HEK293 (cell line): ENCODE results near the gene TWIST2.

Source experiments
- CTCF ChIA-PET: fragments of 350-600 bp; formaldehyde crosslinking; extraction: SDS; loops from one replicate; lab custom pipeline; 2021; ENCODE audit warnings: antibody characterized with exemption; lab: Yijun Ruan, JAX
- POLR2A ChIA-PET: fragments of 300-600 bp; formaldehyde crosslinking; extraction: SDS; loops from one replicate; lab custom pipeline; 2020; ENCODE audit warnings: antibody characterized with exemption, inconsistent platforms; lab: Yijun Ruan, JAX
- H3K27ac ChIP-seq: fragments of 200-500 bp; sonication (Bioruptor generic); 2 replicates; pipeline ENCODE4 v1.5.1; 2014; ENCODE audit warnings: low read depth, low read length, control low read depth, inconsistent platforms; ENCODE audit errors: extremely low read depth
- H3K36me3 ChIP-seq, 2 experiments: fragments of 200-500 bp in 1 of 2; sonication (Bioruptor generic) in 1 of 2; 1 replicate in 1 of 2; 2 replicates in 1 of 2; pipeline ENCODE4 v1.5.1; 2014 to 2017; ENCODE audit warnings: inconsistent platforms in 2 of 2, low read length in 2 of 2; ENCODE audit not compliant: control insufficient read depth in 2 of 2, insufficient read depth in 1 of 2
- H3K4me1 ChIP-seq: fragments of 200-500 bp; sonication (Bioruptor generic); 2 replicates; pipeline ENCODE4 v1.5.1; 2014; ENCODE audit warnings: mild to moderate bottlenecking, low read length, inconsistent platforms; ENCODE audit not compliant: control insufficient read depth, insufficient read depth
- H3K4me3 ChIP-seq: 2 replicates; pipeline ENCODE4 v1.5.1; 2011; ENCODE audit warnings: low read depth, mild to moderate bottlenecking, control low read depth, low read length, moderate library complexity
- H3K9me3 ChIP-seq: fragments of 200-500 bp; sonication (Bioruptor generic); 2 replicates; pipeline ENCODE4 v1.5.1; 2014; ENCODE audit warnings: low read depth, low read length, inconsistent platforms; ENCODE audit not compliant: control insufficient read depth, insufficient read depth
- BCL11B ChIP-seq: fragments of 450-650 bp; formaldehyde crosslinking; IDR thresholded peaks from 2 replicates; pipeline ENCODE4 v1.5.1; 2016; ENCODE audit warnings: low read depth, missing biosample characterization, missing genetic modification characterization
- FEZF1 ChIP-seq: fragments of 450-650 bp; formaldehyde crosslinking; IDR thresholded peaks from 2 replicates; pipeline ENCODE4 v1.5.1; 2016; ENCODE audit warnings: missing biosample characterization, missing genetic modification characterization
- KLF1 ChIP-seq: fragments of 450-650 bp; formaldehyde crosslinking; IDR thresholded peaks from 2 replicates; pipeline ENCODE4 v1.5.1; 2016; ENCODE audit warnings: missing biosample characterization, missing genetic modification characterization
- KLF17 ChIP-seq: fragments of 450-650 bp; formaldehyde crosslinking; IDR thresholded peaks from 2 replicates; pipeline ENCODE4 v1.5.1; 2016; ENCODE audit warnings: missing biosample characterization, missing genetic modification characterization
- OSR2 ChIP-seq: fragments of 450-650 bp; formaldehyde crosslinking; IDR thresholded peaks from 2 replicates; pipeline ENCODE4 v1.5.1; 2016; ENCODE audit warnings: missing biosample characterization, missing genetic modification characterization
- PATZ1 ChIP-seq: fragments of 450-650 bp; formaldehyde crosslinking; IDR thresholded peaks from 2 replicates; pipeline ENCODE4 v1.5.1; 2016; ENCODE audit warnings: missing biosample characterization, missing genetic modification characterization
- TSHZ1 ChIP-seq: fragments of 450-650 bp; formaldehyde crosslinking; IDR thresholded peaks from 2 replicates; pipeline ENCODE4 v1.5.1; 2016; ENCODE audit warnings: missing biosample characterization, missing genetic modification characterization, borderline replicate concordance
- ZBTB8A ChIP-seq: fragments of 450-650 bp; formaldehyde crosslinking; IDR thresholded peaks from 2 replicates; pipeline ENCODE4 v1.5.1; 2016; ENCODE audit warnings: missing biosample characterization, missing genetic modification characterization
- ZFP3 ChIP-seq: fragments of 450-650 bp; formaldehyde crosslinking; IDR thresholded peaks from 2 replicates; pipeline ENCODE4 v1.5.1; 2016; ENCODE audit warnings: low read depth, missing biosample characterization, missing genetic modification characterization
- ZFP41 ChIP-seq: fragments of 450-650 bp; formaldehyde crosslinking; IDR thresholded peaks from 2 replicates; pipeline ENCODE4 v1.5.1; 2016; ENCODE audit warnings: missing biosample characterization, missing genetic modification characterization, borderline replicate concordance
- ZNF114 ChIP-seq: fragments of 450-650 bp; formaldehyde crosslinking; IDR thresholded peaks from 2 replicates; pipeline ENCODE4 v1.5.0; 2017; ENCODE audit warnings: missing biosample characterization, missing genetic modification characterization
- ZNF133 ChIP-seq: fragments of 450-650 bp; formaldehyde crosslinking; IDR thresholded peaks from 2 replicates; pipeline ENCODE4 v1.5.1; 2016; ENCODE audit warnings: missing biosample characterization, missing genetic modification characterization
- ZNF174 ChIP-seq: fragments of 450-650 bp; formaldehyde crosslinking; IDR thresholded peaks from 2 replicates; pipeline ENCODE4 v1.5.0; 2017; ENCODE audit warnings: missing biosample characterization, mild to moderate bottlenecking, missing genetic modification characterization
- ZNF184 ChIP-seq: fragments of 450-650 bp; IDR thresholded peaks from 2 replicates; pipeline ENCODE4 v1.5.1; 2018; ENCODE audit warnings: missing biosample characterization, mild to moderate bottlenecking, missing genetic modification characterization
- ZNF19 ChIP-seq: fragments of 450-650 bp; formaldehyde crosslinking; IDR thresholded peaks from 2 replicates; pipeline ENCODE4; 2016; ENCODE audit warnings: missing biosample characterization, missing genetic modification characterization, low read depth
- ZNF221 ChIP-seq: fragments of 450-650 bp; formaldehyde crosslinking; IDR thresholded peaks from 2 replicates; pipeline ENCODE4 v1.5.1; 2017; ENCODE audit warnings: missing biosample characterization, missing genetic modification characterization, borderline replicate concordance
- ZNF223 ChIP-seq: fragments of 450-650 bp; formaldehyde crosslinking; IDR thresholded peaks from 2 replicates; pipeline ENCODE4 v1.5.1; 2016; ENCODE audit warnings: missing biosample characterization, missing genetic modification characterization
- ZNF302 ChIP-seq: fragments of 450-650 bp; formaldehyde crosslinking; IDR thresholded peaks from 2 replicates; pipeline ENCODE4 v1.5.1; 2016; ENCODE audit warnings: missing biosample characterization, missing genetic modification characterization, low read depth
- ZNF366 ChIP-seq: fragments of 450-650 bp; formaldehyde crosslinking; conservative IDR thresholded peaks from 2 replicates; pipeline ENCODE4 v1.5.1; 2016; ENCODE audit warnings: missing biosample characterization, missing genetic modification characterization
- ZNF37A ChIP-seq: fragments of 450-650 bp; IDR thresholded peaks from 2 replicates; pipeline ENCODE4 v1.5.1; 2018; ENCODE audit warnings: missing biosample characterization, missing genetic modification characterization
- ZNF398 ChIP-seq: fragments of 450-650 bp; formaldehyde crosslinking; IDR thresholded peaks from 2 replicates; pipeline ENCODE4 v1.5.1; 2017; ENCODE audit warnings: missing biosample characterization, missing genetic modification characterization
- ZNF48 ChIP-seq: fragments of 450-650 bp; formaldehyde crosslinking; IDR thresholded peaks from 2 replicates; pipeline ENCODE4 v1.5.1; 2016; ENCODE audit warnings: missing biosample characterization, missing genetic modification characterization
- ZNF514 ChIP-seq: fragments of 450-650 bp; formaldehyde crosslinking; IDR thresholded peaks from 2 replicates; pipeline ENCODE4 v1.5.1; 2016; ENCODE audit warnings: missing biosample characterization, missing genetic modification characterization
- ZNF548 ChIP-seq: fragments of 450-650 bp; formaldehyde crosslinking; IDR thresholded peaks from 2 replicates; pipeline ENCODE4 v1.5.1; 2016; ENCODE audit warnings: missing biosample characterization, missing genetic modification characterization
- ZNF549 ChIP-seq: fragments of 450-650 bp; IDR thresholded peaks from 2 replicates; pipeline ENCODE4 v1.5.1; 2018; ENCODE audit warnings: missing biosample characterization, missing genetic modification characterization, mild to moderate bottlenecking, inconsistent platforms, moderate library complexity
- ZNF596 ChIP-seq: fragments of 450-650 bp; IDR thresholded peaks from 2 replicates; pipeline ENCODE4 v1.5.0; 2018; ENCODE audit warnings: missing biosample characterization, mild to moderate bottlenecking, missing genetic modification characterization, moderate library complexity
- ZNF621 ChIP-seq: fragments of 450-650 bp; formaldehyde crosslinking; IDR thresholded peaks from 2 replicates; pipeline ENCODE4 v1.5.1; 2017; ENCODE audit warnings: missing biosample characterization, missing genetic modification characterization
- ZNF654 ChIP-seq: fragments of 450-650 bp; formaldehyde crosslinking; IDR thresholded peaks from 2 replicates; pipeline ENCODE4 v1.5.1; 2016; ENCODE audit warnings: low read depth, missing biosample characterization, missing genetic modification characterization
- ZNF670 ChIP-seq: fragments of 450-650 bp; formaldehyde crosslinking; IDR thresholded peaks from 2 replicates; pipeline ENCODE4 v1.5.1; 2016; ENCODE audit warnings: missing biosample characterization, missing genetic modification characterization, low read depth
- ZNF830 ChIP-seq: fragments of 450-650 bp; IDR thresholded peaks from 2 replicates; pipeline ENCODE4 v1.5.0; 2018; ENCODE audit warnings: missing biosample characterization, missing genetic modification characterization, low read depth, mild to moderate bottlenecking, moderate library complexity

TWIST2 gene

GRCh38 chr2:238853218-238853617, 5.3 kb downstream of the TWIST2 start:
- H3K9me3 ChIP-seq = no peaks in the 10 kb centered on the region
- peak; percentile 90 for TF ChIP-seq ZNF596 (tag by site-specific recombination)
- no peak for TF ChIP-seq FEZF1
- TF ChIP-seq BCL11B (tag by site-specific recombination) = no peak
- no peak for TF ChIP-seq KLF17 (tag by site-specific recombination)
- TF ChIP-seq ZNF548 (tag by site-specific recombination) = no peak
- no peak for TF ChIP-seq OSR2 (tag by site-specific recombination)
- TF ChIP-seq ZNF37A (tag by site-specific recombination) = no peak
- TF ChIP-seq ZFP3 (tag by site-specific recombination) = no peak
- TF ChIP-seq ZNF621 (tag by site-specific recombination) = no peak
- no peak for TF ChIP-seq KLF1
- TF ChIP-seq ZNF221 (tag by site-specific recombination) = no peak
- no peak for TF ChIP-seq ZNF670 (tag by site-specific recombination)
- no peak for TF ChIP-seq ZNF549 (tag by site-specific recombination)
- TF ChIP-seq ZNF366 (tag by site-specific recombination) = 0 out of 2 replicates have a peak, but pooled peaks have one; percentile 37
- TF ChIP-seq ZNF174 (tag by site-specific recombination) = no peak
- ChIA-PET POLR2A (no interaction called here), CTCF (no interaction called here)
- H3K4me1 ChIP-seq = peaks cover 12% of the 10 kb centered on the region
- no peak overlapping the region for H3K27ac ChIP-seq
- no peaks in the 10 kb centered on the region for H3K36me3 ChIP-seq
- H3K4me3 ChIP-seq = no peak overlapping the region

- H3K36me3 ChIP-seq = no peaks in the 10 kb centered on the region
- no peak overlapping the region for H3K27ac ChIP-seq
- H3K4me1 ChIP-seq = peaks cover 12% of the 10 kb centered on the region
- no peak overlapping the region for H3K4me3 ChIP-seq
- POLR2A ChIA-PET = no interaction called here
- H3K9me3 ChIP-seq = no peaks in the 10 kb centered on the region
- CTCF ChIA-PET = no interaction called here
- no peak for TF ChIP-seq ZFP41 (tag by site-specific recombination)
- TF ChIP-seq ZNF302 (tag by site-specific recombination) = no peak
- no peak for TF ChIP-seq ZNF184
- TF ChIP-seq ZNF133 (tag by site-specific recombination) = no peak
- TF ChIP-seq ZNF223 (tag by site-specific recombination) = no peak
- TF ChIP-seq PATZ1 (tag by site-specific recombination) = no peak
- no peak for TF ChIP-seq TSHZ1
- no peak for TF ChIP-seq ZNF514 (tag by site-specific recombination)
- TF ChIP-seq ZNF654 (tag by site-specific recombination) = no peak
- TF ChIP-seq ZBTB8A = no peak
- TF ChIP-seq ZNF48 (tag by site-specific recombination) = no peak
- no peak for TF ChIP-seq ZNF830 (tag by site-specific recombination)
- no peak for TF ChIP-seq ZNF398 (tag by site-specific recombination)
- no peak for TF ChIP-seq ZNF19 (tag by site-specific recombination)
- no peak for TF ChIP-seq ZNF114 (tag by site-specific recombination)
- no peak for TF ChIP-seq ZNF221 (tag by site-specific recombination)
These were observed 5.8 kb downstream of the TWIST2 start for GRCh38 chr2:238853721-238854120.
